ENCODE data around the gene GPX1. TPM values are rescaled to one million over a fixed set of nuclear protein-coding genes. Genes with fewer than 3 reads are reported as not detected.
"Not testable (repeated sequence)": the region's sequence is repeated elsewhere in the genome, so short reads cannot be mapped to it uniquely, and the experiment has no call there.

The GPX1 gene
- total RNA-seq, 2 donors from 2014 or later, result 180 to 264 TPM

DNA sequence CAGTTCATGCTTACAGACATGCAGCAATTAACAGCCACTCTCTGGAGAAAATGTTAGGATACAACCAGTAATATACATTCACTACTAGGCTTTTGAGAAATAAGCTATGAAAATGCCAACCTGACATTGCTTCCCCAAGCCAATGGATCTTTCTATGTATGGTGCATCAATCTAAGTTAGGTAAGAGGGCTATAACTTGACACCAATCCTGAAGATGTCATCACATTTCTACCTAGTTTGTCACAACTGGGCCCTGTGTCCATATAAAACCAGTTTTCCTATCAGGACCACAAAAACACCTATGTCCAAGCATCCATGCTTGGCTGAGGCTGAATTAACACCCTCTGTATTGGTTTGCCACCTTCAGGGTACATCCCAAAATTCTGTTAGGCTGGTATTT is 13.8 kb upstream of the GPX1 start:
- DNase-seq (ENCODE audit: low spot score in 2 of 2), result no peak
- Mint-ChIP-seq H3K27ac (peak overlapping the region in 1 of 2 donors; percentile 56), H3K36me3 (peaks cover 9 to 42% of the 10 kb centered on the region in 2 donors), H3K9me3 (no peaks in the 10 kb centered on the region)
- ATAC-seq, result no peak

DNA sequence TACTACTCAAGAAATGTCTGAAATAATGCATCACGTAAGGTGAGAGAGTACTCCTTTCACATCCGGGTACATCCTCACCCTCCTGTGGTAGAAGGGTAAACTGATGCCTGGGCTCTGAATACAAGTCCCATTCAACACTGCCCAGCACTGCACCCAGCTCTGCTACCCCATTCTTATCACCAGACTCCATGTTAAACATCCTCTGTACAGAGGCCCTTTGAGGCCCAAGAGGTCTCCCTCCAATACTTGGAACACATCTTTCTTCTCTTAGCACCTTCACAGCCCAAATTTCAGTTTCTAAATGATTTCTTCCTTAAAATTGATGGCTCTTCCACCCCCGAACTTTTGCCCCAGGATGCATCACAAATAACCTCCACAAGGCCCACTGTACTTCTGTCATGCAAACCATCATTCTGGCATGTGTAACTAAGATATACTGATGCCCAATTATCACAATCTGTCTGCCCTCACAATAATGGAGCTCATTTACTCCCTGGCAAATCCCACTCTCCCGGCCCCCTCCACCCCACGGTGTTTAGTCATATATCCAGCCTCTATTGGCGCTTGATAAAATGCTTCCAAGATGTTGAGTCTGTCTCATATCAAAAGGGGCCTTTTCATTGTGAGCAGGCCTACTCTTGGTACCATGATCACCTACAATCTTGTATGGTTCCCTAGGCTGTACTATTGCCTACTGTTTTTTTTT is 12.6 kb upstream of the GPX1 start:
- H3K27ac Mint-ChIP-seq, result peak overlapping the region; percentile 0 to 77
- no peak for DNase-seq (ENCODE audit: low spot score in 2 of 2)
- no peaks in the 10 kb centered on the region for H3K9me3 Mint-ChIP-seq
- H3K36me3 Mint-ChIP-seq, result peaks cover 9 to 50% of the 10 kb centered on the region in 2 donors
- peak in 1 of 2 donors; percentile 28 for ATAC-seq

GRCh38 chr3:49362561-49362960 is 4.4 kb upstream of the GPX1 start:
- DNase-seq (ENCODE audit: low spot score in 2 of 2) (no peak), ATAC-seq (no peak)
- peak overlapping the region; percentile 66 to 79 for H3K27ac Mint-ChIP-seq
- H3K9me3 Mint-ChIP-seq, result no peaks in the 10 kb centered on the region
- peaks cover 8 to 47% of the 10 kb centered on the region in 2 donors for H3K36me3 Mint-ChIP-seq

- Mint-ChIP-seq H3K9me3 (no peaks in the 10 kb centered on the region), H3K27ac (peak overlapping the region; percentile 50 to 90), H3K36me3 (peaks cover 19 to 47% of the 10 kb centered on the region in 2 donors)
- ATAC-seq (no peak), DNase-seq (ENCODE audit: low spot score in 2 of 2) (no peak)
Observed at GRCh38 chr3:49359623-49360022, 1.5 kb upstream of the GPX1 start.

- DNase-seq (ENCODE audit: low spot score in 2 of 2), result no peak
- peaks cover 19 to 42% of the 10 kb centered on the region in 2 donors for H3K36me3 Mint-ChIP-seq
- H3K9me3 Mint-ChIP-seq, result no peaks in the 10 kb centered on the region
- peak overlapping the region; percentile 90 to 94 for H3K27ac Mint-ChIP-seq
- ATAC-seq, result peak in 1 of 2 donors; percentile 32
Observed at GRCh38 chr3:49358884-49359225, 702 bp upstream of the GPX1 start.

GRCh38 chr3:49357443-49358216 is 523 bp downstream of the GPX1 start:
- not testable (repeated sequence) for H3K9me3 Mint-ChIP-seq
- peak overlapping the region; percentile 90 to 97 for H3K27ac Mint-ChIP-seq
- peak; percentile 36 to 66 for DNase-seq (ENCODE audit: low spot score in 2 of 2)
- H3K36me3 Mint-ChIP-seq, result peaks cover 16 to 37% of the 10 kb centered on the region in 2 donors
- peak; percentile 39 to 40 for ATAC-seq

- H3K9me3 Mint-ChIP-seq; DNase-seq (ENCODE audit: low spot score in 2 of 2); ATAC-seq: not testable (repeated sequence)
- Mint-ChIP-seq H3K27ac (peak overlapping the region; percentile 90 to 97), H3K36me3 (peaks cover 13 to 31% of the 10 kb centered on the region in 2 donors)
Observed at GRCh38 chr3:49357095-49357442, 1.1 kb downstream of the GPX1 start.

GRCh38 chr3:49352890-49353421 is 5.2 kb downstream of the GPX1 start:
- Mint-ChIP-seq H3K9me3 (no peaks in the 10 kb centered on the region), H3K27ac (peak overlapping the region in 1 of 2 donors; percentile 8), H3K36me3 (peaks cover 13 to 15% of the 10 kb centered on the region in 2 donors)
- DNase-seq (ENCODE audit: low spot score in 2 of 2) (no peak), ATAC-seq (no peak)

GRCh38 chr3:49352281-49352680 is 5.9 kb downstream of the GPX1 start:
- DNase-seq (ENCODE audit: low spot score in 2 of 2) (no peak), ATAC-seq (peak in 1 of 2 donors; percentile 16)
- peaks cover 8 to 10% of the 10 kb centered on the region in 2 donors for H3K36me3 Mint-ChIP-seq
- H3K9me3 Mint-ChIP-seq, result no peaks in the 10 kb centered on the region
- peak overlapping the region in 1 of 2 donors; percentile 8 for H3K27ac Mint-ChIP-seq

DNA sequence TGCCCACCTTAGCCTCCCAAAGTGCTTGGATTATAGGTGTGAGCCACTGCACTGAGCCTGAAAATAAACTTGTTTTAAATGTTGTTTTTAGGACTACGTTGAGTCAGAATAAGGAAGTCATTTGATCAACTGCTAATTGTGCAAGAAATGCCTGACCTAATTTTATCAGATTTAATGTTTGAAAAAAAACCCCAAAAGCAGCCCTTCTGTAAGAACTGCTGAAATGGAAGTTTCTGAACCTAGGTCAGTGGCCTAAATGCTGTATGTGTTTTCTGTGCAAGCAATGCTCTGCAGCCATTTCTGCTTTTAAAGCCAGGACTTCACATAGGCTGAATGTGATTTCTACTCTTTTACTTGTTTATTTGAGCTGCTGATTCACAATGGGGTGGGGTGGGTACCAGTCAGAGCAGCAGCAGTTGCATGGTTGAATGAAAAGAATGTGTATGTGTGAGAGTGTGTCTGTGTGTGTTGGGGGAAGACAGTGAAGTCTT is 6.6 kb downstream of the GPX1 start:
- ATAC-seq, result no peak
- DNase-seq (ENCODE audit: low spot score in 2 of 2), result no peak
- Mint-ChIP-seq H3K36me3 (peaks cover 4 to 6% of the 10 kb centered on the region in 2 donors), H3K9me3 (no peaks in the 10 kb centered on the region), H3K27ac (no peak overlapping the region)

DNA sequence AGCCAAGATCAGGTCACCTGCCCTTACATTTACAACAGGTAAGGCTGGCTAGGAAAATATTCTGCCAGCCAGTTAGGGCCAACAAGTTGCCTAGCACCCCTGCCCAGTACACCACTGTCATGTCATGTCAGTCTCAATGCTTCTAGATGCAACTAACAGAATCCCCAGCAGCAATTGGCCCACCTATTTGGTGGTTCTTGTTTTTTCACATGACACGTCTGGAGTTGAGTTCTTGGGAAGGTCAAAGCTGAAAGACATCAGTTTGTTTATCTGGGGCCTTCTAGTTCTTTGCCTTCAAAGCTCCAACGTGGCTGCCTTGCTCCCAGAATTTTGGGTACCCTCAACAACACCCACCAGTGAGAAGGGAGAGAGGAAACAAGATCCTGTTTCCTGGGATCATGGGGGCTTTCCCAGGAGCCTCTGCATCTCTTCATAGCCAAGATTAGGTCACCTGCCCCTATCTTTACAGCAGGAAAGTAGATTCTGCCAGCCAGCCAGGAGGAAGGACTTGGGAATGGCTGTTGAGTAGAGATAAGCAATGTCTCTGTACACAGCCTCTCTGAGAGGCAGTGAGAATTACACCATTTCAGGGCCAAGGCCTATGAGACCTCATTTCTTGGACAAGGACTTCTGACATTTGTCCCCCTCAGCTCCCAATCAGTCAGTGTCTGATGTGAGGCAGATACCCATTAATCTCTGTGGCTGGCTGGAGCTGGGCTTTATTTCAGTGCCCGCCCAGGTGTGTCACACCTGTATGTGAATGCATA is 8.6 kb downstream of the GPX1 start:
- Mint-ChIP-seq H3K9me3 (peaks cover 0 to 3% of the 10 kb centered on the region in 2 donors), H3K27ac (no peak overlapping the region), H3K36me3 (peaks cover 0 to 7% of the 10 kb centered on the region in 2 donors)
- ATAC-seq, result no peak
- DNase-seq (ENCODE audit: low spot score in 2 of 2), result no peak

- not testable (repeated sequence) for H3K9me3 Mint-ChIP-seq; DNase-seq (ENCODE audit: low spot score in 2 of 2); ATAC-seq; H3K27ac Mint-ChIP-seq
- peaks cover 0 to 11% of the 10 kb centered on the region in 2 donors for H3K36me3 Mint-ChIP-seq
Observed at GRCh38 chr3:49348361-49348760, 9.8 kb downstream of the GPX1 start.

GRCh38 chr3:49346797-49347251 is 11.3 kb downstream of the GPX1 start:
- no peak overlapping the region for H3K27ac Mint-ChIP-seq
- ATAC-seq (no peak), DNase-seq (ENCODE audit: low spot score in 2 of 2) (no peak)
- peaks cover 0 to 11% of the 10 kb centered on the region in 2 donors for H3K36me3 Mint-ChIP-seq
- peaks cover 0 to 3% of the 10 kb centered on the region in 2 donors for H3K9me3 Mint-ChIP-seq

GRCh38 chr3:49343163-49343562 is 15.0 kb downstream of the GPX1 start:
- Mint-ChIP-seq H3K9me3 (peaks cover 0 to 3% of the 10 kb centered on the region in 2 donors), H3K36me3 (peaks cover 18 to 19% of the 10 kb centered on the region in 2 donors), H3K27ac (peak overlapping the region in 1 of 2 donors; percentile 44)
- ATAC-seq, result no peak
- DNase-seq (ENCODE audit: low spot score in 2 of 2), result no peak

- no peak for ATAC-seq
- H3K27ac Mint-ChIP-seq, result peak overlapping the region; percentile 95
- no peak for DNase-seq (ENCODE audit: low spot score in 2 of 2)
- H3K9me3 Mint-ChIP-seq, result peaks cover 0 to 3% of the 10 kb centered on the region in 2 donors
- peaks cover 18 to 19% of the 10 kb centered on the region in 2 donors for H3K36me3 Mint-ChIP-seq
Observed at GRCh38 chr3:49341996-49342395, 16.2 kb downstream of the GPX1 start.
